ENCODE measurements around the gene LCE3D.

DNA sequence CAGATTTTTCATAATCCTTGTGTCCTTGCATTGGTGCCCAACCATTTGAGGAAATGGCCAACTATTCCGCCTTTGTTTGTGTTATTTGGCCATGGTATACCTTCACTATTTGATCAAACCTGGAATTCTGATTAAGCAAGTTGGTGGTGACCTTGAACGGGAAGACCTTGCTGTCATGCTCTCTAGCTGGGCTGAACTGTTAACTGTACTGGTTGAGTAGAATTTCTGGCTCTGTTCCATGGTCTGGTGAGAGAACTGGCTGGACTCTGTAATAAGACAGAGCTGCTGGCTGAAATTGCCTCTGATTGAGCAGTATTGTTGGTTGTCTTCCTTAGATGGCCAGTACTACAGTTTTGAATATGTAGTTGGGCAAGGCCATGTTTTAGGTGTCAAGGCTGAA is 16.7 kb upstream of the LCE3D start:
- no peak for TF ChIP-seq POLR2A (IDR thresholded peaks at IDR 0.05)
- TF ChIP-seq, protein P1, sequence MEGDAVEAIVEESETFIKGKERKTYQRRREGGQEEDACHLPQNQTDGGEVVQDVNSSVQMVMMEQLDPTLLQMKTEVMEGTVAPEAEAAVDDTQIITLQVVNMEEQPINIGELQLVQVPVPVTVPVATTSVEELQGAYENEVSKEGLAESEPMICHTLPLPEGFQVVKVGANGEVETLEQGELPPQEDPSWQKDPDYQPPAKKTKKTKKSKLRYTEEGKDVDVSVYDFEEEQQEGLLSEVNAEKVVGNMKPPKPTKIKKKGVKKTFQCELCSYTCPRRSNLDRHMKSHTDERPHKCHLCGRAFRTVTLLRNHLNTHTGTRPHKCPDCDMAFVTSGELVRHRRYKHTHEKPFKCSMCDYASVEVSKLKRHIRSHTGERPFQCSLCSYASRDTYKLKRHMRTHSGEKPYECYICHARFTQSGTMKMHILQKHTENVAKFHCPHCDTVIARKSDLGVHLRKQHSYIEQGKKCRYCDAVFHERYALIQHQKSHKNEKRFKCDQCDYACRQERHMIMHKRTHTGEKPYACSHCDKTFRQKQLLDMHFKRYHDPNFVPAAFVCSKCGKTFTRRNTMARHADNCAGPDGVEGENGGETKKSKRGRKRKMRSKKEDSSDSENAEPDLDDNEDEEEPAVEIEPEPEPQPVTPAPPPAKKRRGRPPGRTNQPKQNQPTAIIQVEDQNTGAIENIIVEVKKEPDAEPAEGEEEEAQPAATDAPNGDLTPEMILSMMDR (IDR thresholded peaks at IDR 0.05): no peak
